Measurements from ENCODE around the gene PDCL3.
A peak's percentile ranks its signal among the peaks of the same experiment; 100 is the strongest.

PDCL3 gene

DNA sequence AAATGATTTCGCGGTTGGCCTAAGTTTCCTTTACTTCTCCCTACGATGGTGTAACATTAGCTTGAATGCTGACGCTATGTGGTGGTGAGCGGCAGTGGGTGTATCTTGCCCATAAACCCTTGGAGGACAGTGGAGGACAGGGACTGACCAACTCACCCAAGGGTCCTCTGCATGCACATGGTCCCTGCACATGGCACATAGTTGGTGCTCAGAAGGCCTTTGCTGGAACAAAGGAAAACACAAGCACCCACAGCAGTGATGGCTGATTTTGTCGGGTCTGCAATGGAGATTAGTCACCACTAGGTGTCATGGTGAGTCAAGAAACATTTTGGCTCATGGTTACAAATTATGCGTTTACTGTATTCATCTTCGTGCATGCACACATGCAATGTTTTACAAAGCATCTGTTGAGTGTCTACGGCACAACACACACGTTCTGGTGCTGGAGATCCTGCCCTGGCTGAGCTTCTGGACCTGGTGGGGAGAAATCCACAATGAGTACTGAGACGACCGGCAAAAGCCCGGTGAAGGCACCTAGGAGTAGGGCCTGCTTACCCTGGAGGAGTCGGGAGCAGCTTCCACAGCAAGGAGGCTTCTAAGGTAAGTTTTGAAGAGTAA lies 44.0 kb downstream of the PDCL3 start:
- Histone ChIP-seq H3K27ac (no peak overlapping the region), H3K36me3 (replicated peaks) (no peaks in the 10 kb centered on the region), H3K27me3 (replicated peaks) (no peaks in the 10 kb centered on the region), H3K4me3 (ENCODE audit: low read depth, low read length) (no peak overlapping the region)
- TF ChIP-seq, protein P1, sequence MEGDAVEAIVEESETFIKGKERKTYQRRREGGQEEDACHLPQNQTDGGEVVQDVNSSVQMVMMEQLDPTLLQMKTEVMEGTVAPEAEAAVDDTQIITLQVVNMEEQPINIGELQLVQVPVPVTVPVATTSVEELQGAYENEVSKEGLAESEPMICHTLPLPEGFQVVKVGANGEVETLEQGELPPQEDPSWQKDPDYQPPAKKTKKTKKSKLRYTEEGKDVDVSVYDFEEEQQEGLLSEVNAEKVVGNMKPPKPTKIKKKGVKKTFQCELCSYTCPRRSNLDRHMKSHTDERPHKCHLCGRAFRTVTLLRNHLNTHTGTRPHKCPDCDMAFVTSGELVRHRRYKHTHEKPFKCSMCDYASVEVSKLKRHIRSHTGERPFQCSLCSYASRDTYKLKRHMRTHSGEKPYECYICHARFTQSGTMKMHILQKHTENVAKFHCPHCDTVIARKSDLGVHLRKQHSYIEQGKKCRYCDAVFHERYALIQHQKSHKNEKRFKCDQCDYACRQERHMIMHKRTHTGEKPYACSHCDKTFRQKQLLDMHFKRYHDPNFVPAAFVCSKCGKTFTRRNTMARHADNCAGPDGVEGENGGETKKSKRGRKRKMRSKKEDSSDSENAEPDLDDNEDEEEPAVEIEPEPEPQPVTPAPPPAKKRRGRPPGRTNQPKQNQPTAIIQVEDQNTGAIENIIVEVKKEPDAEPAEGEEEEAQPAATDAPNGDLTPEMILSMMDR (IDR thresholded peaks at IDR 0.05; ENCODE audit: low read depth, low read length, missing control alignments), result peak; percentile 82
- peak; percentile 46 for DNase-seq
- in situ Hi-C loops (cut with HindIII; ENCODE audit: low pct_ligation_motif_present, low sequenced_read_pairs), result no loop called here

DNA sequence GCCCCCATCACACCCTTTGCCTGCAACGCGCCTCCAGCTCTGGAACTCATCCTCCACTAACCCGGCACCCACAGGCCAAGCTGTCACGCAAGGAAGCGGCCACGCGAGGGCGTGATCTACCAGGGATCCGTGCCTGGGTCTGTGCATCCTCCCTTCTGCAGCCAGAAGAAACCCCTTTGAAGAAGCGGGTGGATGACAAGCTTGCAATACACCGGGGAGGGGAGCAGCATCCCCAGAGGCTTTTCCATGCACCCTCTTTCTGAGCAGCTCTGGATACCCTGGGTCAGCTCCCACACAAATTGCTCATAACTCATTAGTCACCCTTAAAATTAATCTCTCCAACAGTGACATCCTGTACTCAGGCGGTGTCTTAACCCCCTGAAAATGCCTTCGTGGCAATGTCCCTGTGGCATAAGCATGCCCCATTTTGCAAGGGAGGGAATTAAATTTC lies 47.6 kb downstream of the PDCL3 start:
- in situ Hi-C loops (cut with HindIII; ENCODE audit: low pct_ligation_motif_present, low sequenced_read_pairs), result no loop called here
- Histone ChIP-seq H3K36me3 (replicated peaks) (no peaks in the 10 kb centered on the region), H3K27ac (no peak overlapping the region), H3K4me3 (ENCODE audit: low read depth, low read length) (no peak overlapping the region), H3K27me3 (replicated peaks) (no peaks in the 10 kb centered on the region)
- peak; percentile 75 for DNase-seq
- TF ChIP-seq, protein P1 (IDR thresholded peaks at IDR 0.05; ENCODE audit: low read depth, low read length, missing control alignments), result peak; percentile 86

DNA sequence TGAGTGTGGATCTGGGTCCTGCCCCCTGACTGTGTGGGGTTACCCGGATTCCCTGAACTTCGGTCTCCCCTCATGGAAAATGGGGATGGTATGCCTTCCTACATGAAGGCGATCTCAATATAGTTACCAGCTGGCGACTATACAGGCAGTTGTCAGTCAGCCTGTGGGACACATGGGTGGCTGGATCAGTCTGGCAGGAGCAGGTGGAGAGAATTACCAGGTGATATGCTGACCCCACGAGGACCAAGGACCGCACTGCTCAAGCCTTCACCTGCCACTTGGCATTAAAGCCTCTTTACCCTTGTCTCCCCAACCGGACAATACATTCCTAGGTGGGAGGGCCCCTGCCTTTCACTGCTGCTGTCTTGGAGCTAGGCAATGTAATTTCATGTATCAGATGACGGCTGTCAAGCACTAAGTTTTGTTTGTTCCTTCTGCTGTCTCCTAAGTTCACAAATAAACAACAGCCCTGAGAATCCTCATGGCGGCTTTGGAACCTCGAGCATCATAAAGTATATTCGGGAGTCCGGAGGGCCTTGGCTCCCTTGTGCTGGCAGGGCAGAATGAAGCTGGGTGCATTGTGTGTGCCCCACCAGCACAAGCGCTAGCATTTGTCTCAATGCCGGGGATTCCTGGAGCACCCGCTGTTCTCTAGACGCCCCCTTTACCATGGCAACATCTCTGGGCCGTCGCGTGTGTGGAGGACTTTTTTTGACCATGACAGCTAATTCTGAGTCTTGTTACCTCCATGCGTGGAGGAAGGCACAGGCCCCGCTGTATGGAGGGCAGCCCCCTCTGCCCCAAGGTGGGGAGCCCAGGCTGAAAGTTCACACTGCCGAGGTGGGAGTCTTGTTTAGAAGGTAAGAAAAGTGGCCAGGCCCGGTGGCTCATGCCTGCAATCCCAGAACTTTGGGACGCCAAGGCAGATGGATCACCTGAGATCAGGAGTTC lies 48.6 kb downstream of the PDCL3 start:
- no peak overlapping the region for H3K27ac ChIP-seq
- DNase-seq, result no peak
- in situ Hi-C loops (cut with HindIII; ENCODE audit: low pct_ligation_motif_present, low sequenced_read_pairs), result no loop called here
- TF ChIP-seq, protein P1 (IDR thresholded peaks at IDR 0.05; ENCODE audit: low read depth, low read length, missing control alignments), result no peak
- H3K36me3 ChIP-seq (replicated peaks), result no peaks in the 10 kb centered on the region
- no peaks in the 10 kb centered on the region for H3K27me3 ChIP-seq (replicated peaks)
- H3K4me3 ChIP-seq (ENCODE audit: low read depth, low read length), result no peak overlapping the region

DNA sequence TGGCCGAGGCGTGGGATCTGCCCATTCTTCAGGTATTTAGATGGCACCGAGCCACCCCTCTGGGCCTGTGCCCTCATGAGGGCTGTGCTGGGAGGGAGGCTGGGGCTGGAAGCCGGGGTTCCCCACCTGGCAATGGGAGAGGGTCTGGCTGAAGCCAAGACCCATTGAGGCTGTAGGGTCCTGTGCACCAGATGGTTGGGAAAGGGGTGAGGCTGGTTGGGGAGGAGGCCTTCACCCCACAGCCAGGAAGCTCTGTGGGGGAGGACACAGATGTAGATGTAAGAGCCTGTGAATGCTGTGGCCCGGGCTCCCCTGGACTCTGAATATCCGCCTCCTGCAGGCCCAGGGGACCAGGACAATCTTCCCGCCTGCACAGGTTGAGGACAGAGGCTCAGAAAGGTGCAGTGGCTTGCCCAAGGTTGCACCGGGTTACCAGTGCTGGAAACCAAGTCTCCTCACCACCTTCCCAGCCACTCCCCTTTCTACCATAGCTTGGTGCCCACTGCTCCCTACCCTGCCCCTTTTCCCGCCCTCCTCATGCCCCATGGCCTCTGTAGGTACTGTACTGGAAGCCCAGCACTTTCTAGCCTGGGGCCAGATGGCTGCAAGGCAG lies 49.7 kb downstream of the PDCL3 start:
- in situ Hi-C loops (cut with HindIII; ENCODE audit: low pct_ligation_motif_present, low sequenced_read_pairs), result no loop called here
- TF ChIP-seq, protein P1 (IDR thresholded peaks at IDR 0.05; ENCODE audit: low read depth, low read length, missing control alignments), result no peak
- Histone ChIP-seq H3K36me3 (replicated peaks) (no peaks in the 10 kb centered on the region), H3K27me3 (replicated peaks) (no peaks in the 10 kb centered on the region), H3K27ac (no peak overlapping the region), H3K4me3 (ENCODE audit: low read depth, low read length) (no peak overlapping the region)
- DNase-seq, result no peak

DNA sequence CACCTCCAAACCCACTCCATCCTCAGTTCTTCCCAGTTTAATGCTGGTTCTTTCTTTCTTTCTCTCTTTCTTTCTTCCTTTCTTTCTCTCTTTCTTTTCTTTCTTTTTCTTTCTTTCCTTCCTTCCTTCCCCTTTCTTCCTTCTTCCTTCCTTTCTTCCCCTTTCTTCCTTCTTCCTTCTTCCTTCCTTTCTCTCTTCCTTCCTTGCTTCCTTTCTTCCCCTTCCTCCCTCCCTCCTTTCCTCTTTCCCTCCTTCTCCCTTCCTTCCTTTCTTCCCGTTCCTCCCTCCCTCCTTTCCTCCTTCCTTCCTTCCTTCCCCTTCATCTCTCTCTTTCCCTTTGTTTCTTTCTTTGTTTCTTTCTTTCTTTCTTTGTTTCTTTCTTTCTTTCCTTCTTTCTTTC lies 50.9 kb downstream of the PDCL3 start:
- Histone ChIP-seq H3K27me3 (replicated peaks) (no peaks in the 10 kb centered on the region), H3K4me3 (ENCODE audit: low read depth, low read length) (no peak overlapping the region), H3K27ac (no peak overlapping the region), H3K36me3 (replicated peaks) (no peaks in the 10 kb centered on the region)
- TF ChIP-seq, protein P1 (IDR thresholded peaks at IDR 0.05; ENCODE audit: low read depth, low read length, missing control alignments), result no peak
- in situ Hi-C loops (cut with HindIII; ENCODE audit: low pct_ligation_motif_present, low sequenced_read_pairs), result no loop called here
- no peak for DNase-seq

Measured in brain microvascular endothelial cell (primary cell).